ENCODE data around the gene PGLYRP3.

DNA sequence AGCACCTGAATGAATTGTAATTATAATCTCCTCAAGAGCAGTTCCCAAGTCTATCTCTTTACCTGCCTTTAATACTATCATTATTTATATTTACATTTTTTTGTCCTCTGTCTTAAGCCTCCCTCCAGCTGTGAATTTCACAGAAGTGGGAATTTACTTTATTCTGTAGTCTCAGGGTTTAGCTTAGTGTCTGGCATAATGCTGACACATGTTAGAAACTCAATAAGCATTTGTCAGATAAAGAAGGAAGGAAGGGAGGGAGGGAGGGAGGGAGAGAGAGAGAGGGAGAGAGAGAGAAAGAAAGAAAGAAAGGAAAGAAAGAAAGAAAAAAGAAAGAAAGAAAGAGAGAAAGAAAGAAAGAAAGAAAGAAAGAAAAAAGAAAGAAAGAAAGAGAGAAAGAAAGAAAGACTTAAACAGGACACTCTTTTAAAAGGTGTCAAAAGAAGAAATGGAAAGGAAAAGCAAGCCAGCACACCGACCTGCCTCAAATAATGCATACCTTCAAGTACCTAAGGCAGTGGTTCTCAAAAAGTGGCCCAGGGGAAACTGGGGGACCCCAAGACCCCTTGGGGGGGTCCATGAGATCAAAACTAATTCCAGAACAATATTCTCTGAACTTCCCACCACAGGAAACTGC lies 37.7 kb upstream of the PGLYRP3 start:
- TF ChIP-seq, protein P1, sequence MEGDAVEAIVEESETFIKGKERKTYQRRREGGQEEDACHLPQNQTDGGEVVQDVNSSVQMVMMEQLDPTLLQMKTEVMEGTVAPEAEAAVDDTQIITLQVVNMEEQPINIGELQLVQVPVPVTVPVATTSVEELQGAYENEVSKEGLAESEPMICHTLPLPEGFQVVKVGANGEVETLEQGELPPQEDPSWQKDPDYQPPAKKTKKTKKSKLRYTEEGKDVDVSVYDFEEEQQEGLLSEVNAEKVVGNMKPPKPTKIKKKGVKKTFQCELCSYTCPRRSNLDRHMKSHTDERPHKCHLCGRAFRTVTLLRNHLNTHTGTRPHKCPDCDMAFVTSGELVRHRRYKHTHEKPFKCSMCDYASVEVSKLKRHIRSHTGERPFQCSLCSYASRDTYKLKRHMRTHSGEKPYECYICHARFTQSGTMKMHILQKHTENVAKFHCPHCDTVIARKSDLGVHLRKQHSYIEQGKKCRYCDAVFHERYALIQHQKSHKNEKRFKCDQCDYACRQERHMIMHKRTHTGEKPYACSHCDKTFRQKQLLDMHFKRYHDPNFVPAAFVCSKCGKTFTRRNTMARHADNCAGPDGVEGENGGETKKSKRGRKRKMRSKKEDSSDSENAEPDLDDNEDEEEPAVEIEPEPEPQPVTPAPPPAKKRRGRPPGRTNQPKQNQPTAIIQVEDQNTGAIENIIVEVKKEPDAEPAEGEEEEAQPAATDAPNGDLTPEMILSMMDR (IDR thresholded peaks at IDR 0.05; ENCODE audit: insufficient read depth, low read length): no peak
- TF ChIP-seq POLR2AphosphoS5 (IDR thresholded peaks at IDR 0.05; ENCODE audit: low read depth) (no peak), GABPA (IDR thresholded peaks at IDR 0.05; ENCODE audit: low read depth) (no peak)

All from HL-60 (cell line).